SJCRH30 (cell line): Measurements from ENCODE around the gene ADAMTS19. TPM values are rescaled to one million over a fixed set of nuclear protein-coding genes. Genes with fewer than 3 reads are reported as not detected.

ENCODE experiments used
- DNase-seq, 2 experiments: peaks; one replicate each; pipeline ENCODE4 v3.0.0-alpha.2; 2015 to 2020
- H3K27ac ChIP-seq: fragments of 250-450 bp; sonication (Bioruptor Pico); 2 replicates; pipeline ENCODE4 v1.5.1; 2020; ENCODE audit warnings: mild to moderate bottlenecking, moderate library complexity
- H3K27me3 ChIP-seq: fragments of 250-450 bp; sonication (Bioruptor Pico); 2 replicates; pipeline ENCODE4 v1.5.1; 2020; ENCODE audit warnings: mild to moderate bottlenecking, moderate library complexity
- H3K36me3 ChIP-seq: fragments of 250-450 bp; sonication (Bioruptor Pico); 2 replicates; pipeline ENCODE4 v1.5.1; 2020; ENCODE audit warnings: mild to moderate bottlenecking, moderate library complexity
- H3K4me1 ChIP-seq: fragments of 250-450 bp; sonication (Bioruptor Pico); 2 replicates; pipeline ENCODE4 v1.5.1; 2020; ENCODE audit warnings: mild to moderate bottlenecking, moderate library complexity
- H3K4me3 ChIP-seq: fragments of 250-450 bp; sonication (Bioruptor Pico); 2 replicates; pipeline ENCODE4 v1.5.1; 2020; ENCODE audit warnings: mild to moderate bottlenecking, moderate library complexity
- H3K9me3 ChIP-seq: fragments of 250-450 bp; sonication (Bioruptor Pico); replicated peaks from 2 replicates; pipeline ENCODE4 v1.5.1; 2020; ENCODE audit warnings: mild to moderate bottlenecking, moderate library complexity
- total RNA-seq: library from RNA; depleted of rRNA; stranded (reverse); fragments of >200 nt; shearing (Covaris generic); gene quantifications from 2 replicates; pipeline ENCODE4 v1.2.3, GENCODE V29; 2014

The ADAMTS19 gene
- total RNA-seq, 1 experiment from 2014 or later: 0.02 TPM

DNA sequence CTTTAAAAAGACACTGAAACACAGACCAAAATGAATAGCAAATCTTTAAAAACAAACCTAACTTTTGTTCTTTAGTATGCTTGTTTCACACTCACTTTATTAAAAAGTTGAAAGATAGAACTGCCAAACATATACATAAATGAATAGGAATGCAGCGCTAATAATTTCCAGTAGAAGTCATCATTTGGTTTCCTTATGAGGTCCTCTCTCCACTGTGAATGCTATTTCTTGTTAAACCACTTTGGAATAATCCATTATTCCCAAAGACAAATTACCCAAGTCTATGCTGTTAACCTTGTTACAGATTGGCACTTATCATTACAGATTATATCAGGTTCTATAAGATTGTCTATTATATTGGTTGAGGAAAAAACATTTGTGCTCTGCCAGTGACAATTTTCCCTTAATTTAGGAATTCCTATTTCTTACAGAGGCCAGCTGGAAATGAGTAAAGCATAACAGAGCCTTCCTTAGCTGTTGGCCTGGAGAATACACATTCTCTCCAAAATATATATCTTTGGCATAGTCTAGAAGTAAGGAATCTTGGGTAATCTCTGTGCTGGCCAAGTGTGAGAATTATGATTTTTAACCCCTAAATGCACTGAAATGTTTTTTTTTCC, 258.5 kb downstream of the ADAMTS19 start:
- H3K4me3 ChIP-seq: no peak overlapping the region
- H3K4me1 ChIP-seq: no peaks in the 10 kb centered on the region
- H3K9me3 ChIP-seq: no peaks in the 10 kb centered on the region
- H3K27ac ChIP-seq: no peak overlapping the region
- H3K36me3 ChIP-seq: no peaks in the 10 kb centered on the region
- no peak for DNase-seq
- H3K27me3 ChIP-seq: no peaks in the 10 kb centered on the region

DNA sequence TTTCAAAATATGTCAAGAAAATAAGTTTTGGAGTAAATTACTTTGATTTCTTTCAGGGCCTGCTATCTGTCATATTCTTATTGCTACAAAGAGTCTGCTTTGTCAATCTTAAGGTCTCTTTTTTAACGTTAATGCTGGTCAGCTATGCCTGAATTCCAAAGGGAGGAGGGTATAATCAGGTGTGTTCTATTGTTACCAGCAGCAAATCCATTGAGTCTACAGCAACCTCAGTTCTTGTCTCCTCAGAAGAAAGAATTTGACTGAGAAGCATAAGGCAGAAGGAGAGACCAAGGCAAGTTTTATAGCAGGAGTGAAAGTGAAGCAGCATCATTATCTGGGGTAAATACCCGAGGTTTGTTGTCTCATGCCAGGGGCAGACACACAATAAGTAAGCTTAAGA, 264.1 kb downstream of the ADAMTS19 start:
- no peaks in the 10 kb centered on the region for H3K27me3 ChIP-seq
- H3K36me3 ChIP-seq: no peaks in the 10 kb centered on the region
- no peaks in the 10 kb centered on the region for H3K9me3 ChIP-seq
- H3K27ac ChIP-seq: no peak overlapping the region
- no peak for DNase-seq
- H3K4me3 ChIP-seq: no peak overlapping the region
- H3K4me1 ChIP-seq: no peaks in the 10 kb centered on the region

GRCh38 chr5:129724647-129725046, 264.5 kb downstream of the ADAMTS19 start:
- Histone ChIP-seq H3K4me1 (no peaks in the 10 kb centered on the region), H3K36me3 (no peaks in the 10 kb centered on the region), H3K27ac (no peak overlapping the region), H3K9me3 (no peaks in the 10 kb centered on the region), H3K4me3 (no peak overlapping the region), H3K27me3 (no peaks in the 10 kb centered on the region)
- no peak for DNase-seq

DNA sequence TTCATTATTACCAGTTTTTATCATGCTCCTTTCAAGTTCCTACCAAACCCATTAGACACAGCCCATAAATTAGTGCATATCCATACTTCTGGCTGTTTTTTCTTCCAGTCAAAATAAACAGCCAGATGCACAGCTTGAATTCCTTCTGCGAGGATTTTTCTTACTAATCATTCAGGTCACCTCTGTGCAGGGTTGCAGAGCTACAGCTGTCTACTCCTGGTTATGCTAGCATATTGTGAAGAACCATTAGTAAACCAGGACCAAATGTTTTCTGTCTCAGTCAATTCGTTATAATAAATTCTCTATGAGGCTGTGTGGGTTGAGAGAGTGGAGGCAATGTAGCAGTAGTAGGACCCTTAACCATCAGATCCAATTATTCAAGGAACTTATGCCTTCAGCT, 279.7 kb downstream of the ADAMTS19 start:
- Histone ChIP-seq H3K27ac (no peak overlapping the region), H3K27me3 (no peaks in the 10 kb centered on the region), H3K9me3 (no peaks in the 10 kb centered on the region), H3K36me3 (no peaks in the 10 kb centered on the region), H3K4me1 (no peaks in the 10 kb centered on the region), H3K4me3 (no peak overlapping the region)
- no peak for DNase-seq

DNA sequence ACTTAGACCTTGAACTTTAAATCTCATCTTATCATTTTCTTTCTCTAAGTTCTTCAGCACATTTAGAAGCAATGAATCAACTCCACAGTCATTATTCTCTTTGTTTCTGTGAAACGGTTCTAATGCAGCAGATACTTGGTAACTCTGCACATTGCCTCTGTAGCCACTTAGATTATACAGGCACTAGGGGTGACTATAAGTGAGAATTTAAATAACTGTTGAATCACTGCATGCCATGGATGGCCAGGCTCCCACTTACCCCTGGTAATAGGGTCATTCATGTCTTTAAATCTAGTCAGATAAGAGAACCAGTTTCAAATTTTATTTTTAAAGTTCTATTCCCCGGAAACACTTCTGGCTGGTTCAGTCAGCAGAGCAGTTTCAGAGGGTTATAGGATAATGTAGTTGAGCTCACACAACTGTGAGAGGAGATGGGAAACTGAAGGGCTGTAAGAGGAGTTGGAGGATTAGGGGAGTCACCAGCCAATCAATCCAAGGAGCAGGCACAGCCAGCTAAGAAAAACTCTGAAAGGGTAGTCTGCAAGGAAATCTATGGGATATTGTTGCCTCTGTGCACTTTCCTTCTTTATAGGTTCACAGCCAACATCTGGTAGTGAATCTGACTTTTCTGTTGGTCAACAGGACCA, 283.6 kb downstream of the ADAMTS19 start:
- Histone ChIP-seq H3K27me3 (no peaks in the 10 kb centered on the region), H3K9me3 (no peaks in the 10 kb centered on the region), H3K36me3 (no peaks in the 10 kb centered on the region), H3K27ac (no peak overlapping the region), H3K4me1 (peaks cover under 1% of the 10 kb centered on the region; the same call in 1 of the 2 replicates), H3K4me3 (no peak overlapping the region)
- DNase-seq: no peak

DNA sequence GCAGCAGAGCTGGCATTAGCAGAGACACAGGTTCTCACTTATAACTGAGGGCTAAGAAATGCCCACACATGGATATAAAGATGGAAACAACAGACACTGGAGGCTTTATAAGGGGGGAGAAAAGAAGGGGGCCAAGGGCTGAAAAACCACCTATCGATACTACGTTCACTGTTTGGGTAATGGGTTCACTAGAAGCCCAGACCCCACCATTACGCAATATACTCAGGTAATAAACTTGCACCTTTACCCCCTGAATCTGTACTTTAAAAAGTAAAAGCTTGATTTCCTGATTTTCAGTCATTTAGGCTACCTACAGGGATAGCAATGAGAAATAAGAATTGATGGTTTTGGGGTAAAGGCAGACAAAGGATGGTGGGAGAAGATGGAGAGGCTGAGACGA, 285.9 kb downstream of the ADAMTS19 start:
- Histone ChIP-seq H3K9me3 (no peaks in the 10 kb centered on the region), H3K27me3 (no peaks in the 10 kb centered on the region), H3K36me3 (no peaks in the 10 kb centered on the region), H3K4me1 (peaks cover 10% of the 10 kb centered on the region), H3K4me3 (no peak overlapping the region), H3K27ac (no peak overlapping the region)
- no peak for DNase-seq

GRCh38 chr5:129746876-129747275, 286.8 kb downstream of the ADAMTS19 start:
- Histone ChIP-seq H3K9me3 (no peaks in the 10 kb centered on the region), H3K4me3 (no peak overlapping the region), H3K36me3 (no peaks in the 10 kb centered on the region), H3K4me1 (peaks cover 10% of the 10 kb centered on the region), H3K27me3 (no peaks in the 10 kb centered on the region), H3K27ac (no peak overlapping the region)
- no peak for DNase-seq

- no peak within 1 kb of the TSS for H3K27ac ChIP-seq
- peaks cover 10% of the 10 kb centered on the region for H3K4me1 ChIP-seq
- no peaks in the 10 kb centered on the region for H3K9me3 ChIP-seq
- no peak for DNase-seq
- no peaks in the 10 kb centered on the region for H3K36me3 ChIP-seq
- H3K27me3 ChIP-seq: no peaks in the 10 kb centered on the region
- H3K4me3 ChIP-seq: no peak within 1 kb of the TSS
Observed at GRCh38 chr5:129747572-129748407, 287.7 kb downstream of the ADAMTS19 start, which contains the start of gene MINAR2. Gene MINAR2 (plus strand): TSS chr5:129748094. CDS start chr5:129748191, 97 bp downstream.

- H3K27me3 ChIP-seq: no peaks in the 10 kb centered on the region
- H3K4me3 ChIP-seq: no peak overlapping the region
- peak; percentile 7 to 62 for DNase-seq
- no peaks in the 10 kb centered on the region for H3K9me3 ChIP-seq
- H3K4me1 ChIP-seq: peaks cover 10% of the 10 kb centered on the region
- no peak overlapping the region for H3K27ac ChIP-seq
- H3K36me3 ChIP-seq: no peaks in the 10 kb centered on the region
Observed at GRCh38 chr5:129748913-129749880, 289.1 kb downstream of the ADAMTS19 start.

DNA sequence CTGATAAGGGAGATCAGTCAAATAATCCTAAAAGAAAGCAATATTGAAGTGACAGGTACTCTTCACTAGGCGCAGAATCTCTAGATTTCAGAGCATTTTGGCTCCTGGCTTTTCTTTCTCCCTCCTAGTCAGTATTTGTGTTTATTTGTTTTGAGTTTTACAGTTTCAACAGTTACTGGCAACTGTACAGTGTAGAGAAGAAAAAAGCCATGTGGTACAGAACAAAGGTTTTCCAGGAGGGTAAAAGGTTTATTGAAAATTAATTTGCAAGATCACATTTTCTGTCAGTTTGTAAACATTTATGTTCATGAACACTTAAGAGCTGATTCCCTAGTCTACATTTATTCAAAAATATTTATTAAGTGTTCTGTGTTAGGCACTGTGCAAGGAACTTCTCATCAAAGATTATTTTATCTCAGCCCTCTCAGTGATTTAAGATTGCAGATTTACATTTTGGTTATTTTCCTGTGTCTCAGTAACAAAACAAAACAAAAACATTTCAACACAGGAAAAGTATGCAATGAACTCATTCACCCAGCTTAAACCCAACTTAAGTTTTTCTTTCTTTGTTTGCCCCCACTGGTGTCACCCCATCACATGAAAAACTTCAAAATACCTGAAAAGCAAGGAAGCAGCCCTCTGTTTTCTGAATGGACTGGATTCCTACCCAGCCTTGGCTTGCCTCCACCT, 300.7 kb downstream of the ADAMTS19 start:
- H3K4me3 ChIP-seq: no peak overlapping the region
- H3K9me3 ChIP-seq: no peaks in the 10 kb centered on the region
- H3K4me1 ChIP-seq: no peaks in the 10 kb centered on the region
- DNase-seq: no peak
- no peaks in the 10 kb centered on the region for H3K36me3 ChIP-seq
- no peaks in the 10 kb centered on the region; the same call in 1 of the 2 replicates for H3K27me3 ChIP-seq
- no peak overlapping the region for H3K27ac ChIP-seq

- no peaks in the 10 kb centered on the region; the same call in 1 of the 2 replicates for H3K27me3 ChIP-seq
- H3K4me3 ChIP-seq: no peak overlapping the region
- H3K4me1 ChIP-seq: 0 out of 2 replicates have a peak, but pooled peaks cover 3% of the 10 kb centered on the region
- no peak for DNase-seq
- no peaks in the 10 kb centered on the region for H3K36me3 ChIP-seq
- no peak overlapping the region for H3K27ac ChIP-seq
- no peaks in the 10 kb centered on the region for H3K9me3 ChIP-seq
Observed at GRCh38 chr5:129763651-129764050, 303.6 kb downstream of the ADAMTS19 start.

- Histone ChIP-seq H3K9me3 (no peaks in the 10 kb centered on the region), H3K27ac (no peak overlapping the region), H3K27me3 (no peaks in the 10 kb centered on the region; the same call in 1 of the 2 replicates), H3K36me3 (no peaks in the 10 kb centered on the region), H3K4me1 (0 out of 2 replicates have a peak, but pooled peaks cover 3% of the 10 kb centered on the region), H3K4me3 (no peak overlapping the region)
- DNase-seq: no peak
Observed at GRCh38 chr5:129766798-129767197, 306.7 kb downstream of the ADAMTS19 start.

- Histone ChIP-seq H3K36me3 (no peaks in the 10 kb centered on the region), H3K27ac (no peak overlapping the region), H3K4me1 (0 out of 2 replicates have a peak, but pooled peaks cover 3% of the 10 kb centered on the region), H3K4me3 (no peak overlapping the region), H3K9me3 (no peaks in the 10 kb centered on the region), H3K27me3 (no peaks in the 10 kb centered on the region)
- DNase-seq: peak; percentile 63 to 91
Observed at GRCh38 chr5:129767927-129768380, 307.9 kb downstream of the ADAMTS19 start.
